GM21723 (cell line): ENCODE results near the gene KRT76.
"Not testable (repeated sequence)": the region's sequence is repeated elsewhere in the genome, so short reads cannot be mapped to it uniquely, and the experiment has no call there.

ENCODE experiments used
- ATAC-seq: cut with Tn5 transposase; IDR thresholded peaks from one replicate; pipeline ENCODE4 v1.9.1; 2021; ENCODE audit warnings: mild to moderate bottlenecking, moderate library complexity; ENCODE audit not compliant: unreplicated experiment

The KRT76 gene

GRCh38 chr12:52765702-52766101 lies 11.4 kb downstream of the KRT76 start:
- no peak for ATAC-seq

GRCh38 chr12:52763991-52764390 lies 13.2 kb downstream of the KRT76 start:
- ATAC-seq = no peak

GRCh38 chr12:52763036-52763659 lies 14.0 kb downstream of the KRT76 start:
- ATAC-seq = no peak

GRCh38 chr12:52761802-52762201 lies 15.3 kb downstream of the KRT76 start:
- no peak for ATAC-seq

- ATAC-seq = not testable (repeated sequence)
Observed at GRCh38 chr12:52761218-52761617, 15.9 kb downstream of the KRT76 start.

GRCh38 chr12:52760623-52761022 lies 16.5 kb downstream of the KRT76 start:
- no peak for ATAC-seq

- no peak for ATAC-seq
Observed at GRCh38 chr12:52759695-52760094, 17.4 kb downstream of the KRT76 start.

- ATAC-seq = no peak
Observed at GRCh38 chr12:52759218-52759617, 17.9 kb downstream of the KRT76 start.

- no peak for ATAC-seq
Observed at GRCh38 chr12:52757449-52758176, 19.5 kb downstream of the KRT76 start.

GRCh38 chr12:52756281-52756960 lies 20.7 kb downstream of the KRT76 start:
- ATAC-seq = no peak

GRCh38 chr12:52755533-52755932 lies 21.6 kb downstream of the KRT76 start:
- ATAC-seq = no peak

GRCh38 chr12:52754135-52754534 lies 23.0 kb downstream of the KRT76 start:
- ATAC-seq = no peak

- no peak for ATAC-seq
Observed at GRCh38 chr12:52753283-52753682, 23.9 kb downstream of the KRT76 start.

GRCh38 chr12:52752516-52752915 lies 24.6 kb downstream of the KRT76 start:
- no peak for ATAC-seq

GRCh38 chr12:52751795-52752194 lies 25.4 kb downstream of the KRT76 start:
- no peak for ATAC-seq

- ATAC-seq = not testable (repeated sequence)
Observed at GRCh38 chr12:52750532-52750931, 26.6 kb downstream of the KRT76 start.

GRCh38 chr12:52749827-52750226 lies 27.3 kb downstream of the KRT76 start:
- ATAC-seq = no peak

GRCh38 chr12:52748578-52748977 lies 28.6 kb downstream of the KRT76 start:
- ATAC-seq = no peak

- no peak for ATAC-seq
Observed at GRCh38 chr12:52745554-52745953, 31.6 kb downstream of the KRT76 start.

GRCh38 chr12:52744493-52745156 lies 32.5 kb downstream of the KRT76 start:
- no peak for ATAC-seq

- ATAC-seq = no peak
Observed at GRCh38 chr12:52742822-52743457, 34.2 kb downstream of the KRT76 start.
